H1 (cell line): ENCODE data around the gene ABCF3. TPM values are rescaled to one million over a fixed set of nuclear protein-coding genes. Genes with fewer than 3 reads are reported as not detected.

Experiments used
- CTCF ChIA-PET: fragments of 300-600 bp; sonication (Branson Sonifier 250); formaldehyde crosslinking; loops from one replicate; lab custom pipeline; 2021; ENCODE audit not compliant: partially characterized antibody; lab: Charles Lee
- POLR2A ChIA-PET: fragments of 300-600 bp; sonication (Branson Sonifier 250); formaldehyde crosslinking; loops from one replicate; lab custom pipeline; 2021; ENCODE audit warnings: inconsistent platforms; ENCODE audit not compliant: partially characterized antibody; lab: Charles Lee
- DNase-seq, 2 experiments: peaks; one replicate each; pipeline versions ENCODE4 v3.0.0 to v3.0.0-alpha.2; 2010 to 2022; ENCODE audit warnings: low spot score in 2 of 2, low read depth in 1 of 2, mixed read lengths in 1 of 2
- FAIRE-seq: peaks from 2 replicates; lab custom pipeline; 2011; peaks lifted over from hg19 to GRCh38; lab: Jason Lieb, UNC
- H2AFZ ChIP-seq: 2 replicates; pipeline ENCODE4 v1.8.1; 2012; ENCODE audit warnings: low read length, inconsistent platforms
- H2AK5ac ChIP-seq: 2 replicates; pipeline ENCODE4 v1.6.1; 2013; ENCODE audit warnings: low read depth, low read length
- H2BK120ac ChIP-seq: replicated peaks from 2 replicates; pipeline ENCODE3; 2013; ENCODE audit warnings: low read depth, low read length, inconsistent platforms
- H2BK12ac ChIP-seq: 2 replicates; pipeline ENCODE4 v1.6.1; 2013; ENCODE audit warnings: low read depth, low read length
- H2BK15ac ChIP-seq: 2 replicates; pipeline ENCODE4 v1.6.1; 2013; ENCODE audit warnings: low read length
- H2BK20ac ChIP-seq: 2 replicates; pipeline ENCODE4 v1.6.1; 2013; ENCODE audit warnings: low read length
- H2BK5ac ChIP-seq: 2 replicates; pipeline ENCODE4 v1.6.1; 2013; ENCODE audit warnings: low read depth, low read length
- H3K14ac ChIP-seq: 2 replicates; pipeline ENCODE4 v1.6.1; 2013; ENCODE audit warnings: inconsistent platforms; ENCODE audit not compliant: insufficient read length
- H3K18ac ChIP-seq: 2 replicates; pipeline ENCODE4 v1.6.1; 2013; ENCODE audit warnings: low read length; ENCODE audit errors: extremely low read depth
- H3K23ac ChIP-seq: 2 replicates; pipeline ENCODE4 v1.6.1; 2013; ENCODE audit warnings: inconsistent platforms; ENCODE audit not compliant: insufficient read length
- H3K23me2 ChIP-seq: 2 replicates; pipeline ENCODE4 v1.6.1; 2013; ENCODE audit warnings: low read depth, low read length
- H3K27ac ChIP-seq: 2 replicates; pipeline ENCODE4 v1.6.1; 2011; ENCODE audit warnings: low read depth, low read length, inconsistent platforms
- H3K27me3 ChIP-seq, 4 experiments: replicated peaks in 1 of 4; 1 replicate in 1 of 4; 2 replicates in 3 of 4; pipeline versions ENCODE4 v1.6.1 to v1.8.1; 2011 to 2013; ENCODE audit warnings: low read length in 3 of 4, mild to moderate bottlenecking in 3 of 4, inconsistent platforms in 2 of 4, mixed read lengths in 2 of 4, moderate library complexity in 1 of 4; ENCODE audit not compliant: control insufficient read depth in 3 of 4, insufficient read depth in 3 of 4; ENCODE audit errors: extremely low read depth in 1 of 4
- H3K36me3 ChIP-seq, 4 experiments: 2 replicates each; pipeline versions ENCODE4 v1.6.1 to v1.8.1; 2011 to 2013; ENCODE audit warnings: mild to moderate bottlenecking in 4 of 4, low read length in 3 of 4, moderate library complexity in 2 of 4, control low read depth in 1 of 4, inconsistent platforms in 1 of 4; ENCODE audit not compliant: insufficient read depth in 4 of 4, control insufficient read depth in 2 of 4
- H3K4ac ChIP-seq: replicated peaks from 2 replicates; pipeline ENCODE3; 2013; ENCODE audit warnings: low read length, low read depth, mixed read lengths, inconsistent platforms; ENCODE audit not compliant: insufficient read length
- H3K4me1 ChIP-seq, 4 experiments: replicated peaks in 1 of 4; 1 replicate in 1 of 4; 2 replicates in 3 of 4; pipeline versions ENCODE4 v1.6.1 to v1.8.1; 2011 to 2013; ENCODE audit warnings: low read length in 3 of 4, inconsistent platforms in 2 of 4, mixed read lengths in 1 of 4; ENCODE audit not compliant: insufficient read depth in 4 of 4, control insufficient read depth in 3 of 4
- H3K4me2 ChIP-seq, 2 experiments: 2 replicates each; pipeline versions ENCODE4 v1.6.1 to v1.8.1; 2011 to 2013; ENCODE audit warnings: low read depth in 2 of 2, low read length in 2 of 2, control low read depth in 1 of 2, inconsistent platforms in 1 of 2, mild to moderate bottlenecking in 1 of 2; ENCODE audit not compliant: insufficient read depth in 1 of 2
- H3K4me3 ChIP-seq, 4 experiments: fragments of 200-600, 300-600 bp in 1 of 4; sonication (generic), shearing (Covaris generic), sonication (Bioruptor Twin) in 1 of 4; 2 replicates each; pipeline versions ENCODE4 v1.5.1 to v1.8.1; 2011 to 2016; ENCODE audit warnings: low read length in 4 of 4, low read depth in 3 of 4, control low read depth in 2 of 4, inconsistent platforms in 2 of 4, mild to moderate bottlenecking in 2 of 4, mixed read lengths in 1 of 4, moderate library complexity in 1 of 4; ENCODE audit not compliant: insufficient read depth in 2 of 4; ENCODE audit errors: extremely low read depth in 1 of 4
- H3K56ac ChIP-seq: replicated peaks from 2 replicates; pipeline ENCODE3; 2013; ENCODE audit warnings: low read depth, mild to moderate bottlenecking, mixed read lengths, low read length, inconsistent platforms; ENCODE audit not compliant: insufficient read length
- H3K79me1 ChIP-seq: 2 replicates; pipeline ENCODE4 v1.6.1; 2013; ENCODE audit warnings: low read depth, low read length, control low read depth
- H3K79me2 ChIP-seq, 2 experiments: 2 replicates each; pipeline versions ENCODE4 v1.6.1 to v1.8.1; 2012 to 2013; ENCODE audit warnings: low read length in 2 of 2, mild to moderate bottlenecking in 2 of 2, inconsistent platforms in 1 of 2; ENCODE audit not compliant: insufficient read depth in 2 of 2, control insufficient read depth in 1 of 2
- H3K9ac ChIP-seq, 4 experiments: replicated peaks in 1 of 4; 1 replicate in 1 of 4; 2 replicates in 3 of 4; pipeline versions ENCODE4 v1.6.1 to v1.8.1; 2011 to 2013; ENCODE audit warnings: low read depth in 3 of 4, low read length in 3 of 4, control low read depth in 2 of 4, mild to moderate bottlenecking in 2 of 4, moderate library complexity in 2 of 4, inconsistent platforms in 1 of 4; ENCODE audit errors: extremely low read depth in 1 of 4
- H3K9me3 ChIP-seq, 2 experiments: 2 replicates each; pipeline versions ENCODE4 v1.6.1 to v1.8.1; 2012 to 2013; ENCODE audit warnings: mild to moderate bottlenecking in 2 of 2, moderate library complexity in 2 of 2, control low read depth in 1 of 2, inconsistent platforms in 1 of 2, low read depth in 1 of 2, low read length in 1 of 2, mixed read lengths in 1 of 2; ENCODE audit not compliant: insufficient read depth in 2 of 2
- H4K20me1 ChIP-seq, 2 experiments: replicated peaks in 1 of 2; 2 replicates each; pipeline versions ENCODE3 to v1.8.1; 2011 to 2013; ENCODE audit warnings: inconsistent platforms in 2 of 2, low read length in 2 of 2, mild to moderate bottlenecking in 1 of 2; ENCODE audit not compliant: insufficient read depth in 2 of 2, control insufficient read depth in 1 of 2
- H4K5ac ChIP-seq: 2 replicates; pipeline ENCODE4 v1.6.1; 2013; ENCODE audit warnings: low read length, low read depth, mixed read lengths, inconsistent platforms; ENCODE audit not compliant: insufficient read length
- H4K8ac ChIP-seq: 2 replicates; pipeline ENCODE4 v1.8.0; 2013; ENCODE audit warnings: mild to moderate bottlenecking, moderate library complexity, low read length, inconsistent platforms; ENCODE audit not compliant: insufficient read depth; ENCODE audit errors: extremely low read depth
- H4K91ac ChIP-seq: replicated peaks from 2 replicates; pipeline ENCODE3; 2013; ENCODE audit warnings: low read length, mixed read lengths, inconsistent platforms; ENCODE audit not compliant: insufficient read length
- MAFK ChIP-seq: IDR thresholded peaks from 2 replicates; pipeline ENCODE4 v1.6.1; 2012; ENCODE audit warnings: low read depth, mild to moderate bottlenecking, improper control_type of control experiment, low read length
- SAP30 ChIP-seq: fragments of 300-600 bp; sonication (generic); IDR thresholded peaks from 2 replicates; pipeline ENCODE4 v1.7.1; 2012; ENCODE audit warnings: low read length, moderate library complexity, mild to moderate bottlenecking, inconsistent platforms; ENCODE audit not compliant: insufficient read depth, insufficient replicate concordance
- WGBS, 2 experiments: shearing (Covaris generic) in 1 of 2; methylation state at CpG; one replicate each; pipeline versions ENCODE4 v1.1.6 to v1.1.7; 2013 to 2015; ENCODE audit warnings: low lambda C conversion rate in 2 of 2, mixed read lengths in 2 of 2, inconsistent platforms in 1 of 2, low coverage in 1 of 2, missing lambda C conversion rate in 1 of 2; ENCODE audit not compliant: insufficient replicate concordance in 2 of 2, insufficient coverage in 1 of 2, insufficient read length in 1 of 2; ENCODE audit errors: extremely low coverage in 1 of 2, missing lambda C conversion rate in 1 of 2; 5-methylcytosine and 5-hydroxymethylcytosine counted together
- polyA plus RNA-seq, 7 experiments: library from polyadenylated mRNA; depleted of rRNA in 3 of 7; stranded (reverse) in 5 of 7; unstranded in 2 of 7; fragments of >200 nt in 5 of 7; fragments of 200-250 nt in 2 of 7; gene quantifications; 1 replicate in 5 of 7; 2 replicates in 1 of 7; 4 replicates in 1 of 7; pipeline versions ENCODE4 v1.2.1 to v1.2.3, GENCODE V29; 2011 to 2013; ENCODE audit warnings: missing spikeins in 2 of 7, mixed read lengths in 2 of 7
- total RNA-seq: library from RNA; stranded (reverse); fragmentation: NEBNext Ultra II Directional; extraction: Animal tissue kit (Norgen Biotek cat#: 25700); gene quantifications from 2 replicates; pipeline ENCODE4 v1.2.1, GENCODE V29; 2021

The ABCF3 gene
- total and polyA plus RNA-seq, 2 of the 8 experiments (the other 6 are each of a cell fraction or from before 2014, with no cell fraction given), result 51.6 to 57.8 TPM

GRCh38 chr3:184177331-184177731, 8.7 kb upstream of the ABCF3 start:
- ChIA-PET CTCF (interaction anchor here (0.8 to 4.7 kb wide), 8 partner anchors 10 to 110 kb away, joined by 3 to 22 read pairs (median 6); partner anchors contain the start of gene ABCF3), POLR2A (interaction anchor here (0.9 to 2.1 kb wide), 11 partner anchors 8 to 183 kb away, joined by 3 to 17 read pairs (median 3); partner anchors contain the start of genes ABCF3 and DVL3)
- peak overlapping the region; percentile 70 for H2AK5ac ChIP-seq
- no peaks in the 10 kb centered on the region for H3K9me3 ChIP-seq
- peaks cover 0 to 23% (median 15%) of the 10 kb centered on the region in 4 experiments; a peak in 6 of 7 replicates for H3K4me1 ChIP-seq
- H4K91ac ChIP-seq, result peak overlapping the region; percentile 38
- DNase-seq (no peak), FAIRE-seq (no peak)
- no peak overlapping the region for H4K5ac ChIP-seq
- H2BK15ac ChIP-seq, result peak overlapping the region; percentile 22; the same call in 1 of the 2 replicates
- H2BK20ac ChIP-seq, result no peak overlapping the region
- H4K8ac ChIP-seq, result 0 out of 2 replicates have a peak overlapping the region, but pooled peaks have one; percentile 82
- H3K4me3 ChIP-seq, result peak overlapping the region in 3 of 4 experiments; percentile 68 to 92 (median 89); a peak in 5 of 8 replicates
- H3K79me1 ChIP-seq, result peaks cover 13% of the 10 kb centered on the region
- H3K9ac ChIP-seq, result peak overlapping the region in 3 of 4 experiments; percentile 6 to 53 (median 9); a peak in 6 of 7 replicates
- no peak overlapping the region for H2AFZ ChIP-seq
- H2BK5ac ChIP-seq, result peak overlapping the region; percentile 93
- TF ChIP-seq SAP30 (no peak), MAFK (peak; percentile 54; the same call in 1 of the 2 replicates)
- TF ChIP-seq, all 59 proteins: peak for 1
- Histone ChIP-seq H3K4me2 (peak overlapping the region; percentile 91 to 96), H3K27me3 (no peaks in the 10 kb centered on the region), H3K14ac (no peak overlapping the region), H3K4ac (peak overlapping the region; percentile 22), H3K23me2 (peaks cover 8% of the 10 kb centered on the region), H2BK12ac (0 out of 2 replicates have a peak overlapping the region, but pooled peaks have one; percentile 50), H3K79me2 (peaks cover 0 to 37% of the 10 kb centered on the region in 2 experiments; a peak in 2 of 4 replicates), H3K23ac (no peak overlapping the region), H2BK120ac (no peak overlapping the region), H3K18ac (peak overlapping the region; percentile 81), H4K20me1 (peaks cover 0 to 19% of the 10 kb centered on the region in 2 experiments), H3K56ac (no peak overlapping the region), H3K36me3 (peaks cover 42 to 54% (median 49%) of the 10 kb centered on the region in 4 experiments), H3K27ac (peak overlapping the region; percentile 87)
- 75% methylated on average over 4 of the region's 4 CpGs; no CpG with 5 or more reads in 1 of the 2 experiments for WGBS, 2 experiments
